ENCODE results near the gene PDE2A.

- peak; percentile 50 for TF ChIP-seq EZH2 (IDR thresholded peaks at IDR 0.05; ENCODE audit: borderline replicate concordance, low read depth, low read length, poor library complexity, severe bottlenecking)
- peak; percentile 62 for TF ChIP-seq CTCF (conservative IDR thresholded peaks at IDR 0.05; ENCODE audit: low read depth, low read length)
These were observed 84.1 kb downstream of the PDE2A start for GRCh38 chr11:72589802-72590761.
